ENCODE measurements around the gene CBFA2T2.
A peak's percentile ranks its signal among the peaks of the same experiment; 100 is the strongest.
"Not testable (repeated sequence)": the region's sequence is repeated elsewhere in the genome, so short reads cannot be mapped to it uniquely, and the experiment has no call there.

The CBFA2T2 gene

DNA sequence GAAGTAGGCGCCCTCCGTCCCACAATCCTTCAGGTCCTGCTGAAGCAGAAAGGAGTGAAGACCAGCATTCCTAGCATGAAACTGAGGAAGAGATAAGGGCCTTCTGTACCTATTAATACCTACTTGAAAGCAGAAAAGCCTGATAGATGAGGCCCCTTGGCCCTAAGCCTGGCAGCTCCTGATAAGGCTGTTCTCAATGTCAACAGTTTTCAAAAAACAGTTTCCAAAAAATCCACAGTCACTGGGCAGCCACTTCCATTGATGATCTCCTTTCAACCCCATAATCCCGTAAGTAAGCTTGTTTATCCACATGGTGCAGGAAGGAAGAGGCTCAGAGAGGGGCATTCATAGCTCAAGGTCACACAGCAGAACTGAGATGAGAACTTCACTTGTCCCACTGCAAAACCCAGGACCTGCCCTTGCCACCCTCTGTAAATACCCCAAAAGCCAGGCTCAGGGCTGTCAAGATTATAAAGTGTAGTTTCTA, 199.1 kb downstream of the CBFA2T2 start:
- DNase-seq (ENCODE audit: extremely low read depth in 1 of 2, low read depth in 1 of 2), result no peak

DNA sequence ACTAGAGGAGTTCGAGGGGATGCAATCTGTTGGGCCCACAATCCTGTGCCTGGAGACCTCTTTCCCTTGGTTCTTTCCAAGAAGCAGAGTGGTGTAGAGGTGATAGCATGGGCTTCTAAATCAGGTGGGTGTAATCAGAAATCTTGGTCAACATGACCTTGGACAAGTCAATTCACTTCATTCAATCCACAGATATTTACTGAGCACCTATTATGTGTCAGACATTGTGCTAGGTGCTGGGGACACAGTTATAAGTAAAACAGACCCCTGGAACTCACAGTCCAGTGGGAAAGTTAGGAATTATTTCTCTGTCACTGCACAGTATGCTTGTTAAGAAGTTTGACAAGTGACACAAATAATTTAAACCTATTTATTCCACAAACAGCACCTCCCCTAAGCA, 199.6 kb downstream of the CBFA2T2 start:
- no peak for DNase-seq (ENCODE audit: extremely low read depth in 1 of 2, low read depth in 1 of 2)

DNA sequence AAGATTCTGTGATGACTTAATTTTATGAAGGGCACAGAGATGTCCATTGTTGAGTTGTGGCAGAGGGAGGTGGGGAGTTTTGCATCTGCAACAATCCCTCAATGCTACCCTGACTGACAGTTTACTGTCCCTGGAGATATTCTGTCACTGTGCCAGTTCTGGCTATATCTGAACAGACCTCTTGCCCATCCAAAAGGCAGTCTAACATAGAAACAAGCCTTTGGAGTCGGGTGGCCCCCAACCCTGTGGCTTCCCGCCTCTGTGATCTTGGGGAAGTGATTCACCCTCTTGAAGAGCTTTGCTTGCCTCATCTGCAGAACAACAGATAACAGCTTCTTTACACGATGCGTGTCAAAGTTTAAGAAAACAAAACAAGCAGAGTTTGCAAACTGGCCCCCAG, 200.1 kb downstream of the CBFA2T2 start:
- peak; percentile 40 to 72 for DNase-seq (ENCODE audit: extremely low read depth in 1 of 2, low read depth in 1 of 2)

- no peak for DNase-seq (ENCODE audit: extremely low read depth in 1 of 2, low read depth in 1 of 2)
Observed at GRCh38 chr20:33693289-33693688, 203.4 kb downstream of the CBFA2T2 start.

GRCh38 chr20:33693741-33694638, 204.1 kb downstream of the CBFA2T2 start:
- DNase-seq (ENCODE audit: extremely low read depth in 1 of 2, low read depth in 1 of 2), result no peak

- no peak for DNase-seq (ENCODE audit: extremely low read depth in 1 of 2, low read depth in 1 of 2)
Observed at GRCh38 chr20:33694639-33695012, 204.7 kb downstream of the CBFA2T2 start.

- DNase-seq (ENCODE audit: extremely low read depth in 1 of 2, low read depth in 1 of 2), result no peak
Observed at GRCh38 chr20:33696448-33696847, 206.6 kb downstream of the CBFA2T2 start.

GRCh38 chr20:33697129-33697528, 207.2 kb downstream of the CBFA2T2 start:
- no peak for DNase-seq (ENCODE audit: extremely low read depth in 1 of 2, low read depth in 1 of 2)

DNA sequence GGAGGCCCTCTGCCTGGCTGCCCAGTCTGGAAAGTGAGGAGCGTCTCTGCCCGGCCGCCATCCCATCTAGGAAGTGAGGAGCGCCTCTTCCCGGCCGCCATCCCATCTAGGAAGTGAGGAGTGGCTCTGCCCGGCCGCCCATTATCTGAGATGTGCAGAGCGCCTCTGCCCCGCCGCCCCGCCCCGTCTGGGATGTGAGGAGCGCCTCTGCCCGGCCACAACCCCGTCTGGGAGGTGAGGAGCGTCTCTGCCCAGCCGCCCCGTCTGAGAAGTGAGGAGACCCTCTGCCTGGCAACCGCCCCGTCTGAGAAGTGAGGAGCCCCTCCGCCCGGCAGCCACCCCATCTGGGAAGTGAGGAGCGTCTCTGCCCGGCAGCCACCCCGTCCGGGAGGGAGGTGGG, 209.1 kb downstream of the CBFA2T2 start:
- DNase-seq (ENCODE audit: extremely low read depth in 1 of 2, low read depth in 1 of 2), result not testable (repeated sequence)

All from stimulated activated CD8-positive, alpha-beta memory T cell treated with anti-CD3 and anti-CD28 coated beads, Interleukin-7, amount 100 ng/mL, for 48 hours (primary cell).